MCF 10A (cell line): ENCODE results near the gene ENC1. TPM values are rescaled to one million over a fixed set of nuclear protein-coding genes. Genes with fewer than 3 reads are reported as not detected.

Source experiments
- BruUV-seq: library from RNA; stranded (reverse); fragments of 400-500 nt; replicated peaks from 2 replicates; lab custom pipeline; 2021; lab: Mats Ljungman, UMichigan
- CTCF ChIA-PET: fragments of 300-600 bp; sonication (Branson Sonifier 250); formaldehyde crosslinking; extraction: SDS; loops from one replicate; lab custom pipeline; 2021; ENCODE audit warnings: antibody characterized with exemption, inconsistent platforms; lab: Yijun Ruan, JAX
- POLR2A ChIA-PET: fragments of 300-600, 350-650 bp; sonication (Branson Sonifier 250); formaldehyde crosslinking; extraction: SDS; loops from one replicate; lab custom pipeline; 2020; ENCODE audit warnings: antibody characterized with exemption, inconsistent platforms; lab: Yijun Ruan, JAX
- DNase-seq: peaks from one replicate; pipeline ENCODE4 v3.0.0-alpha.2; 2018; ENCODE audit not compliant: unreplicated experiment
- H3K27ac Mint-ChIP-seq: one replicate; pipeline ENCODE4 v1.8.0; 2022; ENCODE audit warnings: mild to moderate bottlenecking, low read depth, mixed read lengths; ENCODE audit not compliant: unreplicated experiment
- H3K27me3 Mint-ChIP-seq: one replicate; pipeline ENCODE4 v1.8.0; 2022; ENCODE audit warnings: mixed read lengths; ENCODE audit not compliant: insufficient read depth, unreplicated experiment
- H3K36me3 Mint-ChIP-seq: one replicate; pipeline ENCODE4 v1.8.0; 2022; ENCODE audit warnings: mild to moderate bottlenecking, moderate library complexity, mixed read lengths; ENCODE audit not compliant: insufficient read depth, unreplicated experiment
- H3K4me1 Mint-ChIP-seq: one replicate; pipeline ENCODE4 v1.8.0; 2022; ENCODE audit warnings: mixed read lengths; ENCODE audit not compliant: insufficient read depth, unreplicated experiment
- H3K4me3 Mint-ChIP-seq: one replicate; pipeline ENCODE4 v1.8.0; 2022; ENCODE audit warnings: mild to moderate bottlenecking, moderate library complexity, mixed read lengths; ENCODE audit not compliant: unreplicated experiment
- H3K9me3 Mint-ChIP-seq: one replicate; pipeline ENCODE4 v1.8.0; 2022; ENCODE audit warnings: mixed read lengths; ENCODE audit not compliant: unreplicated experiment
- intact Hi-C: fragments of 100-400 bp; cut with micrococcal nuclease; formaldehyde crosslinking; loops from 2 replicates; pipeline ENCODE4 v1.14.1; 2022
- total RNA-seq: library from RNA; stranded (reverse); gene quantifications from 2 replicates; pipeline ENCODE4 v1.2.3, GENCODE V29; 2022
- TF ChIP-seq, protein P1 (sequence below): fragments of 200-600 bp; IDR thresholded peaks from one replicate; pipeline ENCODE4 v1.8.0; 2022; ENCODE audit warnings: antibody characterized with exemption, mild to moderate bottlenecking; ENCODE audit not compliant: unreplicated experiment

ENC1 gene
- total RNA-seq, 1 experiment from 2014 or later = 12.9 TPM

- no peak overlapping the region for H3K27ac Mint-ChIP-seq
- H3K4me1 Mint-ChIP-seq = peaks cover 6% of the 10 kb centered on the region
- intact Hi-C loops = no loop called here
- no peaks in the 10 kb centered on the region for H3K27me3 Mint-ChIP-seq
- no peaks in the 10 kb centered on the region for H3K9me3 Mint-ChIP-seq
- BruUV-seq = no TSS peak
- TF ChIP-seq, protein P1, sequence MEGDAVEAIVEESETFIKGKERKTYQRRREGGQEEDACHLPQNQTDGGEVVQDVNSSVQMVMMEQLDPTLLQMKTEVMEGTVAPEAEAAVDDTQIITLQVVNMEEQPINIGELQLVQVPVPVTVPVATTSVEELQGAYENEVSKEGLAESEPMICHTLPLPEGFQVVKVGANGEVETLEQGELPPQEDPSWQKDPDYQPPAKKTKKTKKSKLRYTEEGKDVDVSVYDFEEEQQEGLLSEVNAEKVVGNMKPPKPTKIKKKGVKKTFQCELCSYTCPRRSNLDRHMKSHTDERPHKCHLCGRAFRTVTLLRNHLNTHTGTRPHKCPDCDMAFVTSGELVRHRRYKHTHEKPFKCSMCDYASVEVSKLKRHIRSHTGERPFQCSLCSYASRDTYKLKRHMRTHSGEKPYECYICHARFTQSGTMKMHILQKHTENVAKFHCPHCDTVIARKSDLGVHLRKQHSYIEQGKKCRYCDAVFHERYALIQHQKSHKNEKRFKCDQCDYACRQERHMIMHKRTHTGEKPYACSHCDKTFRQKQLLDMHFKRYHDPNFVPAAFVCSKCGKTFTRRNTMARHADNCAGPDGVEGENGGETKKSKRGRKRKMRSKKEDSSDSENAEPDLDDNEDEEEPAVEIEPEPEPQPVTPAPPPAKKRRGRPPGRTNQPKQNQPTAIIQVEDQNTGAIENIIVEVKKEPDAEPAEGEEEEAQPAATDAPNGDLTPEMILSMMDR = no peak
- H3K36me3 Mint-ChIP-seq = no peaks in the 10 kb centered on the region
- no peak overlapping the region for H3K4me3 Mint-ChIP-seq
- DNase-seq = no peak
- ChIA-PET POLR2A (no interaction called here), CTCF (interaction anchor here (1.4 kb wide), 1 partner anchor 20 kb away, joined by 4 read pairs; no protein-coding TSS in a partner anchor)
These were observed 12.0 kb upstream of the ENC1 start for GRCh38 chr5:74652576-74652975.

GRCh38 chr5:74651710-74652109, 11.2 kb upstream of the ENC1 start:
- no peaks in the 10 kb centered on the region for H3K27me3 Mint-ChIP-seq
- intact Hi-C loops = no loop called here
- ChIA-PET POLR2A (interaction anchor here (0.6 to 1.1 kb wide), 3 partner anchors 9 to 821 kb away, joined by 3 to 4 read pairs (median 3); partner anchors contain the start of gene ENC1), CTCF (interaction anchor here (0.6 to 1.5 kb wide), 4 partner anchors 11 to 750 kb away, joined by 3 to 4 read pairs (median 4); no protein-coding TSS in a partner anchor)
- TF ChIP-seq, protein P1 = no peak
- no peaks in the 10 kb centered on the region for H3K9me3 Mint-ChIP-seq
- no peaks in the 10 kb centered on the region for H3K36me3 Mint-ChIP-seq
- no peak overlapping the region for H3K4me3 Mint-ChIP-seq
- BruUV-seq = no TSS peak
- DNase-seq = no peak
- peaks cover 14% of the 10 kb centered on the region for H3K4me1 Mint-ChIP-seq
- H3K27ac Mint-ChIP-seq = no peak overlapping the region

- H3K36me3 Mint-ChIP-seq = no peaks in the 10 kb centered on the region
- H3K27me3 Mint-ChIP-seq = no peaks in the 10 kb centered on the region
- no peak overlapping the region for H3K4me3 Mint-ChIP-seq
- TF ChIP-seq, protein P1 = no peak
- no peaks in the 10 kb centered on the region for H3K9me3 Mint-ChIP-seq
- BruUV-seq = no TSS peak
- ChIA-PET CTCF (interaction anchor here (0.5 to 2.9 kb wide), 31 partner anchors 9 to 1059 kb away, joined by 3 to 24 read pairs (median 3); partner anchors contain the start of gene ENC1), POLR2A (interaction anchor here (0.8 kb wide), 1 partner anchor 853 kb away, joined by 3 read pairs; no protein-coding TSS in a partner anchor)
- H3K4me1 Mint-ChIP-seq = peaks cover 16% of the 10 kb centered on the region
- intact Hi-C loops = loop anchor here (1.0 to 10.0 kb wide), 4 partner anchors 525 to 1131 kb away; no protein-coding TSS in a partner anchor
- H3K27ac Mint-ChIP-seq = no peak overlapping the region
- DNase-seq = no peak
These were observed 9.0 kb upstream of the ENC1 start for GRCh38 chr5:74649421-74649973.

DNA sequence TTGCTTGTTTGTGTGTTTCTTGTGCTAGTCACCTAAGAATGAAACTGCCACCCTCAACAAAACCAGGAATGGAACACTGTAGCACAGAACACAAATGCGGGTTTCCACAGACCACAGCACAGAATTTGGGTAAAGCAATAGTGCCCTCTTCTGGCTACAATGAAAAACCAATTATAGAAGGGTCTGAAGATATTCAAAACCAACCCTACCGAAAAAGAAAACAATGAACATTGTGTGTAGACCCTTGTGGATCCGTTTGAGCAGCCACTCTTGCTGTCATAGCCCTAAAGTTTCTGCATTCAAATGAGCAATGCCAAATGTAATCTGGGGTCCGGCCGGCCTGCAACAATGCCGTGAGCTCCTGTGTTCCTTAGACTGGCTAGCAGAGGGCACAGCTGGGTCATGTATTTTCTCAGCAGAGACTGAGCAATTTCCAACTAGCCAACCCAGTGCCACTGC, 8.3 kb upstream of the ENC1 start:
- Mint-ChIP-seq H3K4me1 (peaks cover 16% of the 10 kb centered on the region), H3K36me3 (no peaks in the 10 kb centered on the region), H3K27me3 (no peaks in the 10 kb centered on the region), H3K9me3 (no peaks in the 10 kb centered on the region), H3K4me3 (no peak overlapping the region), H3K27ac (no peak overlapping the region)
- POLR2A ChIA-PET = interaction anchor here (0.8 kb wide), 1 partner anchor 852 kb away, joined by 3 read pairs; no protein-coding TSS in a partner anchor
- TF ChIP-seq, protein P1 = peak; percentile 68
- CTCF ChIA-PET = interaction anchor here (0.5 to 2.9 kb wide), 26 partner anchors 9 to 1058 kb away, joined by 3 to 24 read pairs (median 3); partner anchors contain the start of gene ENC1
- DNase-seq = peak; percentile 71
- BruUV-seq = no TSS peak
- intact Hi-C loops = loop anchor here (1.0 to 10.0 kb wide), 6 partner anchors 524 to 1130 kb away; no protein-coding TSS in a partner anchor
